Ishikawa (cell line): ENCODE results near the gene COPZ2.

ENCODE experiments used
- CEBPB ChIP-seq: IDR thresholded peaks from 2 replicates; pipeline ENCODE4 v1.6.1; 2012
- CREB1 ChIP-seq: IDR thresholded peaks from 2 replicates; pipeline ENCODE4 v1.6.1; 2012; ENCODE audit warnings: low read depth
- EGR1 ChIP-seq: IDR thresholded peaks from 2 replicates; pipeline ENCODE4 v1.6.1; 2012
- EP300 ChIP-seq: IDR thresholded peaks from 2 replicates; pipeline ENCODE4 v1.6.1; 2012; ENCODE audit warnings: borderline replicate concordance
- FOXM1 ChIP-seq: IDR thresholded peaks from 2 replicates; pipeline ENCODE4 v1.6.1; 2012; ENCODE audit warnings: low read depth, borderline replicate concordance
- NFIC ChIP-seq: IDR thresholded peaks from 2 replicates; pipeline ENCODE4 v1.6.1; 2012
- RAD21 ChIP-seq: IDR thresholded peaks from 2 replicates; pipeline ENCODE4 v1.6.1; 2012; ENCODE audit warnings: low read depth
- TAF1 ChIP-seq: IDR thresholded peaks from 2 replicates; pipeline ENCODE4 v1.6.1; 2012; ENCODE audit warnings: low read depth, mild to moderate bottlenecking
- TCF12 ChIP-seq: IDR thresholded peaks from 2 replicates; pipeline ENCODE4 v1.6.1; 2012; ENCODE audit warnings: low read depth
- TEAD4 ChIP-seq: IDR thresholded peaks from 2 replicates; pipeline ENCODE4 v1.6.1; 2012
- USF1 ChIP-seq: IDR thresholded peaks from 2 replicates; pipeline ENCODE4 v1.6.1; 2012
- YY1 ChIP-seq: IDR thresholded peaks from 2 replicates; pipeline ENCODE4 v1.6.1; 2012; ENCODE audit warnings: low read depth
- ZBTB7A ChIP-seq: IDR thresholded peaks from 2 replicates; pipeline ENCODE4 v1.6.1; 2012; ENCODE audit warnings: low read depth
- TF ChIP-seq, protein P1 (sequence below): IDR thresholded peaks from 2 replicates; pipeline ENCODE4 v1.6.1; 2012; ENCODE audit warnings: low read depth, mild to moderate bottlenecking
- TF ChIP-seq, protein P2 (sequence below): IDR thresholded peaks from 2 replicates; pipeline ENCODE4 v1.6.1; 2012

The COPZ2 gene

DNA sequence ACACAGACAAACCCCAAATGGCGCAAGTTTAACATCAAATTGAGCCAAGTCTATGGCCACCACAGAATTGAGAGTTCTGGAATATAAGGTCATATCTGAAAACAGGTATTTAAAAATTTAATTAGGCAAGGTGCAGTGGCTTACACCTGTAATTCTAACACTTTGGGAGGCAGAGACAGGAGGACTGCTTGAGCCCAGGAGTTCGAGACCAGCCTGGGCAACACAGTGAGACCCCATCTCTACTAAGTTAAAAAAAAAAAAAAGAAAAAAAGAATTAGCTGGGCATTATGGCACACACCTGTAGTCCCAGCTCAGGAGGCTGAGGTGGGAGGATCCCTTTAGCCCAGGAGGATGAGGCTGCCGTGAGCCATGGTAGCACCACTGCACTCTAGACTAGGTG is 29.6 kb upstream of the COPZ2 start:
- TF ChIP-seq TCF12: no peak
- TF ChIP-seq TEAD4: no peak
- no peak for TF ChIP-seq CEBPB
- no peak for TF ChIP-seq TAF1
- TF ChIP-seq, protein P1, sequence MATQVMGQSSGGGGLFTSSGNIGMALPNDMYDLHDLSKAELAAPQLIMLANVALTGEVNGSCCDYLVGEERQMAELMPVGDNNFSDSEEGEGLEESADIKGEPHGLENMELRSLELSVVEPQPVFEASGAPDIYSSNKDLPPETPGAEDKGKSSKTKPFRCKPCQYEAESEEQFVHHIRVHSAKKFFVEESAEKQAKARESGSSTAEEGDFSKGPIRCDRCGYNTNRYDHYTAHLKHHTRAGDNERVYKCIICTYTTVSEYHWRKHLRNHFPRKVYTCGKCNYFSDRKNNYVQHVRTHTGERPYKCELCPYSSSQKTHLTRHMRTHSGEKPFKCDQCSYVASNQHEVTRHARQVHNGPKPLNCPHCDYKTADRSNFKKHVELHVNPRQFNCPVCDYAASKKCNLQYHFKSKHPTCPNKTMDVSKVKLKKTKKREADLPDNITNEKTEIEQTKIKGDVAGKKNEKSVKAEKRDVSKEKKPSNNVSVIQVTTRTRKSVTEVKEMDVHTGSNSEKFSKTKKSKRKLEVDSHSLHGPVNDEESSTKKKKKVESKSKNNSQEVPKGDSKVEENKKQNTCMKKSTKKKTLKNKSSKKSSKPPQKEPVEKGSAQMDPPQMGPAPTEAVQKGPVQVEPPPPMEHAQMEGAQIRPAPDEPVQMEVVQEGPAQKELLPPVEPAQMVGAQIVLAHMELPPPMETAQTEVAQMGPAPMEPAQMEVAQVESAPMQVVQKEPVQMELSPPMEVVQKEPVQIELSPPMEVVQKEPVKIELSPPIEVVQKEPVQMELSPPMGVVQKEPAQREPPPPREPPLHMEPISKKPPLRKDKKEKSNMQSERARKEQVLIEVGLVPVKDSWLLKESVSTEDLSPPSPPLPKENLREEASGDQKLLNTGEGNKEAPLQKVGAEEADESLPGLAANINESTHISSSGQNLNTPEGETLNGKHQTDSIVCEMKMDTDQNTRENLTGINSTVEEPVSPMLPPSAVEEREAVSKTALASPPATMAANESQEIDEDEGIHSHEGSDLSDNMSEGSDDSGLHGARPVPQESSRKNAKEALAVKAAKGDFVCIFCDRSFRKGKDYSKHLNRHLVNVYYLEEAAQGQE: no peak
- TF ChIP-seq, protein P2, sequence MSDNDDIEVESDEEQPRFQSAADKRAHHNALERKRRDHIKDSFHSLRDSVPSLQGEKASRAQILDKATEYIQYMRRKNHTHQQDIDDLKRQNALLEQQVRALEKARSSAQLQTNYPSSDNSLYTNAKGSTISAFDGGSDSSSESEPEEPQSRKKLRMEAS: no peak
- TF ChIP-seq ZBTB7A: no peak
- TF ChIP-seq YY1: no peak
- TF ChIP-seq USF1: no peak
- no peak for TF ChIP-seq NFIC
- no peak for TF ChIP-seq CREB1
- TF ChIP-seq FOXM1: no peak
- no peak for TF ChIP-seq EP300
- TF ChIP-seq EGR1: no peak
- TF ChIP-seq RAD21: no peak

DNA sequence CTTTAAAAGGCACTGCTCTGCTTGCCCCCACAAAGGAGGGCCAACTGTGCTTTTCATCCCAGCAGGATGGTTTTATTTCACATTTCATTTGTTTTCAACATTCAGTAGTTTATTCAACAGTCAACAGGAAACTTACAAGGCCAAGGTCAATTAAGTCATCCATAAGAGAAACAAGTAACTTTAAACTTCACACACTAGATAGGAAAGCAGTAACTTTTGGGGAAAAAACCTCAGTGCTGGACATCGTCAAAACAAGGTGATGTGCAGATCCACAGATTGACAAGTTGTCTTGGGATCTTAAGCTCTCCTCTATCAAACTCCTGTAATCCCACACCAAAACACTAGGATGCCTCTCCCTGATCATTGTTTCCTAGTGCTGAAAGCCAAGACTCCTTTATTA is 29.1 kb upstream of the COPZ2 start:
- TF ChIP-seq, protein P1: no peak
- TF ChIP-seq TEAD4 (no peak), EP300 (no peak), CEBPB (no peak), NFIC (no peak), TAF1 (no peak), YY1 (no peak), RAD21 (no peak), CREB1 (no peak), USF1 (no peak), EGR1 (no peak), ZBTB7A (no peak), FOXM1 (no peak)

- TF ChIP-seq NFIC: no peak
- TF ChIP-seq YY1: no peak
- no peak for TF ChIP-seq CREB1
- TF ChIP-seq TAF1: no peak
- TF ChIP-seq EGR1: no peak
- no peak for TF ChIP-seq CEBPB
- TF ChIP-seq, protein P2: no peak
- TF ChIP-seq, protein P1: no peak
- TF ChIP-seq EP300: no peak
- no peak for TF ChIP-seq ZBTB7A
- no peak for TF ChIP-seq TCF12
- TF ChIP-seq RAD21: no peak
- no peak for TF ChIP-seq FOXM1
- no peak for TF ChIP-seq TEAD4
- TF ChIP-seq USF1: no peak
Observed at GRCh38 chr17:48066192-48066591, 28.6 kb upstream of the COPZ2 start.

- TF ChIP-seq FOXM1 (no peak), YY1 (no peak), ZBTB7A (no peak), TCF12 (no peak), RAD21 (no peak), NFIC (no peak), CREB1 (no peak), TAF1 (no peak), EGR1 (no peak), CEBPB (no peak), TEAD4 (no peak), EP300 (no peak)
- TF ChIP-seq, protein P1: no peak
- TF ChIP-seq, protein P2: no peak
Observed at GRCh38 chr17:48064638-48065037, 27.0 kb upstream of the COPZ2 start.
